ENCODE results near the gene DGCR2.
"Not testable (repeated sequence)": the region's sequence is repeated elsewhere in the genome, so short reads cannot be mapped to it uniquely, and the experiment has no call there.

Gene DGCR2, protein sequence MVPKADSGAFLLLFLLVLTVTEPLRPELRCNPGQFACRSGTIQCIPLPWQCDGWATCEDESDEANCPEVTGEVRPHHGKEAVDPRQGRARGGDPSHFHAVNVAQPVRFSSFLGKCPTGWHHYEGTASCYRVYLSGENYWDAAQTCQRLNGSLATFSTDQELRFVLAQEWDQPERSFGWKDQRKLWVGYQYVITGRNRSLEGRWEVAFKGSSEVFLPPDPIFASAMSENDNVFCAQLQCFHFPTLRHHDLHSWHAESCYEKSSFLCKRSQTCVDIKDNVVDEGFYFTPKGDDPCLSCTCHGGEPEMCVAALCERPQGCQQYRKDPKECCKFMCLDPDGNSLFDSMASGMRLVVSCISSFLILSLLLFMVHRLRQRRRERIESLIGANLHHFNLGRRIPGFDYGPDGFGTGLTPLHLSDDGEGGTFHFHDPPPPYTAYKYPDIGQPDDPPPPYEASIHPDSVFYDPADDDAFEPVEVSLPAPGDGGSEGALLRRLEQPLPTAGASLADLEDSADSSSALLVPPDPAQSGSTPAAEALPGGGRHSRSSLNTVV

DNA sequence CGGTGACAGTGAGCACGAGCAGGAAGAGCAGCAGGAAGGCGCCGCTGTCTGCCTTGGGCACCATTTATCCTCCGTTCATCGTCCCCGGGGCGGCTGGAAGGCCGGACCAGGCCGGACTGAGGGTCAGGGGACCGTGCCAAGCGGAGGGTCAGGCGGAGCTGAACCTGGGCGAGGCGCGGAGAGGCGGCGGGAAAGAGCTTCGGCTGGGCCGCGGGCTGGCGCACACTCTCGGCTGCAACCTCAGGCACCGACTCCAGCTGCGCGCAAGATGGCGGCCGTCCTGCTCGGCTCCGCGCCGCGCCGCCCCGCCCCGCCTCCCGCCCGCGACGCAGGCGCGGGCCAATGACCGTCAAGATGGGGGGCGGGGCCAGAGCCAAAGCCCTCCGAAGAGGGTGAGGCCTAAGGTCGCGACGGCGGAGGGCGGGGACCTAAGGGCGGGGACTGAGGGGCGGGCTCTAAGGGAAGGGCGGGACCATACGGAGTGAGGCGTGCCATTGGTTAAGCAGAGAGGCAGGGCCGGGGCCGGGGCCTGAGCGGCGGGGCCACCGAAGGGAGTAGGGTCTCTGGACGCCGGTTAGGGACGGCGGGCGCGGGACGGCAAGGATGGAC is at the start of gene DGCR2:
Gene DGCR2 (minus strand): TSS at position 270 of the 609 bp plus-strand sequence. CDS start 206 bp downstream, at position 64.
- in situ Hi-C loops (cut with HindIII; ENCODE audit: low pct_unique_long_range_greater_than_20kb, low sequenced_read_pairs) = no loop called here
- TF ChIP-seq JUND (IDR thresholded peaks at IDR 0.05; ENCODE audit: low read depth) = no peak
- peak; percentile 95 to 97 for DNase-seq (ENCODE audit: low read depth in 1 of 2, low spot score in 1 of 2)

DNA sequence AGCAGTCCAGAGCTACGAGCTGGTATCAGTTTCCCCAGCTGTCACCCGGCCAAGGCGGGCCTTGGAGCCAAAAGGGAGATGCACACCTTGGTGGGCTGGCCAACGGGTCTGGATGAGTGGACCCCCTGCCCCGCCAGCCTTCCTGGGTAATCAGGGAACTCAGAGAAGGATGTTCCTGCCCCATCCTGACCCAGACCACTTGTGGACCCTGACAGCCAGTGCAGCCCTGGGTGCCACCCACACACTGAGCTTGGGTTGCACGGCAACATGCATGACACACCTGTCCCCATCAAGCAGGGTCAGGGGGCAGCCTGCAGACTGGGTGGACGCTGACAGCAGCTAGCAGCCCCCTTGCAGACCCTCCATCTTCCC is 47.7 kb upstream of the DGCR2 start:
- no peak for TF ChIP-seq JUND (IDR thresholded peaks at IDR 0.05; ENCODE audit: low read depth)
- in situ Hi-C loops (cut with HindIII; ENCODE audit: low pct_unique_long_range_greater_than_20kb, low sequenced_read_pairs) = no loop called here
- no peak for DNase-seq (ENCODE audit: low read depth in 1 of 2, low spot score in 1 of 2)

DNA sequence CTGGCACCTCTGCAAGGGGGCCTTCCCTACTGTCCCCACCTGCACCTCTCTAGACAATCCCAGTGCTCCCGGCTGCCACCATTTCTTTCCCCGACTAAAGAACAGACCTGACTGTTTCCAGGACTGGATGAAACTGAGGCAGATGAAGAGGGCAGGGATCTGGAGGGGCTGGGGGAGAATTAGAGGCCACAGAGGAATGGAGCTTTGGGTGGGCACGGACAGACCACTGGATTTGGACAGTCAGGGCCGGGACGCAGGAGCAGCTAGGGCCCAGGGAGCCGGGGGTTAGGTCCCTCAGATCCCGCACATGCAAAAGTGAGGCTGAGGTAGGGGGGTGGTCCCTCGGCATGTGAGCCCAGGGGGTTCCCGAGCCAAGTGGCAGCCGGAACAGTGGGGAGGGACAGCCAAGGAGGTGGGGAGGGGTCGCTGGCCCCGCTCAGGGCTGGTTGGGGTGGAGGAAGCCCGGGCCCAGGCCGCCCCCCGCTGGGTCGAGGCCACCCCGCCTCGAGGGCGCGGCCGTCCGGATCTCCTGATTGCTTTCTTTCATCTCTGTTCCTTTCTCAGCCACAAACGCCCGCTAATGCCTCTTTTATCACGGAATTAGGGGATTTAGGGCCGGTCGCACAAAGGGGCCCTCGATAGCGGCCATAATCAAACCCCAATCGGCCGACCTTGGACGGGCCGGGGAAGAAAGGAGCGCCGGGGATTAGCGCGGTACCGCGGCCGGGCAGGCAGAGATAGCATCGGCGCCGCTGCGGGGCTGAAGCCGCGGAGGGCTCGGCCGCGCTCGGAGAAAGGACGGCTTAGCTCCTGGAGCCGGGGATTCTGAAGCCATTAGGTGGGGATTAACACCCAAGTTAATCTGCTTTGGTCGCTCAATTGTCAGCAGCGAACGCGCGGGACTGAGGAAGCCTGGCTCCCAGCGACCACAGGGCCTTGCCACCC is 47.1 kb upstream of the DGCR2 start:
- in situ Hi-C loops (cut with HindIII; ENCODE audit: low pct_unique_long_range_greater_than_20kb, low sequenced_read_pairs) = no loop called here
- TF ChIP-seq JUND (IDR thresholded peaks at IDR 0.05; ENCODE audit: low read depth) = no peak
- DNase-seq (ENCODE audit: low read depth in 1 of 2, low spot score in 1 of 2) = no peak

DNA sequence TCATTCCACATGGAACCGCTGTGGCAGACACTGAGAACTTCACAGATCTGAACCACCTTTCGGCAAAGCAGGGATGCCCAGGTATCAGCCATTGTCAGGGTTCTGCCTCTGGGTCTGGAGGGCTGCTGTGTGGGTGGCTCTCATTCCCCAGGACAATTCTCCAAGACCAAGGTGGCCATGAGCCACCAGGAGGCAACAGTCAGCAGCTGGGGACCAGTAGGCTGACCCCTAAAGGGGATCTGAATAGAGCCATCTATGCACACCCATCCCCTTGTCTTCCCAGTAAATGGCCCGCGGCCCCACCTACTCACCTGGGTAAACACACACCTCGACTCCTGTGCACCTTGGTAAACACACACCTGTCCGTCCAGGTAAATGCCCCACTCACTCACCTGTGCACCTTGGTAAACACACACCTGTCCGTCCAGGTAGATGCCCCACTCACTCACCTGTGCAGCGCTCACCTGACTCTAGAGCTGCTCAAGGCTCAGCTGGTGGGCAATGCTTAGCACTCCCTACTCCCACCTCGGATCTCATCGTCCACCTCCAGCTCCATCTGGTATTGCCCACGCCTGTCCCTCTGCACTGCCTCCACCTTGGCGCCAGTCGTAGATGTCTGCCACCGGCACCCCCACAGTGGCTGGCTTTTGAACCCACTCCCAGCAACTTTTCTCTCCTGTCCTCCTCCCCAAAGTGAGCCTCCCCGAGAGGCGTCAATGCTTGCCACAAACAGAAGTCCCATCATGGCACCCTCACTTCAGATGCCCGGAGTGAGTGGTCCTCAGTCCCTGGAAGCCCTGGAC is 46.1 kb upstream of the DGCR2 start:
- peak in 1 of 2 experiments; percentile 51 for DNase-seq (ENCODE audit: low read depth in 1 of 2, low spot score in 1 of 2)
- no peak for TF ChIP-seq JUND (IDR thresholded peaks at IDR 0.05; ENCODE audit: low read depth)
- in situ Hi-C loops (cut with HindIII; ENCODE audit: low pct_unique_long_range_greater_than_20kb, low sequenced_read_pairs) = no loop called here

DNA sequence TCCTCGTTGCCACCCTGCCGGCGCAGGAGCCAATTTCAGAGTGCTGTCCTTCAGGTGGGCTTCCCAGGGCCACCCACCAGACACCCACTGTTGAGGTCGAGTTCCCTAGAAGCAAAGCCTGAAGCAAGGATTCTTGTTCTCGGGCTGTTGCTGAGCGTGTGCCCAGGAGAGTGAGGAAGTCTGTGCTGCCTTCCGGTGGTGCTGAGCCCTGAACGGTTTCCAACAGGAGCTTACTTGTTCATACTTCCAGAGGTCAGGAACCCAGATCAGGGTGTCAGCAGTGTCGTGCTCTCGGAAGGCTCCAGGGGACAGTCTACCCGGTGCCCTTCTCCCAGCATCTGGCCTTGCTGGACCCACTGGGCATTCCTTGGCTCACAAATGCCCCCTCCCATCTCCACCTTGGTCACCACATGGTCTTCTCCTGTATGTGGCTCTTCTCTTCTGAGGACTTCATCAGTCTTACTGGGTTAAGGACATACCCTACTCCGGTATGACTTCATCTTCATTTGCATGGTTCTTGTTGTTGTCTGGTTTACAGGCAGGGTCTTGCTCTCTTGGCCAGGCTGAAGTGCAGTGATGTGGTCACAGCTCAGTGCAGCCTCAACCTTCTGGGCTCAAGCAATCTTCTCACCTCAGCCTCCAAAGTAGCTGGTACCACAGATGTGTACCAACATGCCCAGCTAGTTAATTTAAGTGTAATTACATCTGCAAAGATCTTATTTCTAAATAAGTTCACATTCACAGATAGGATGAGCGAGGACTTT is 45.1 kb upstream of the DGCR2 start:
- in situ Hi-C loops (cut with HindIII; ENCODE audit: low pct_unique_long_range_greater_than_20kb, low sequenced_read_pairs) = no loop called here
- no peak for DNase-seq (ENCODE audit: low read depth in 1 of 2, low spot score in 1 of 2)
- no peak for TF ChIP-seq JUND (IDR thresholded peaks at IDR 0.05; ENCODE audit: low read depth)

DNA sequence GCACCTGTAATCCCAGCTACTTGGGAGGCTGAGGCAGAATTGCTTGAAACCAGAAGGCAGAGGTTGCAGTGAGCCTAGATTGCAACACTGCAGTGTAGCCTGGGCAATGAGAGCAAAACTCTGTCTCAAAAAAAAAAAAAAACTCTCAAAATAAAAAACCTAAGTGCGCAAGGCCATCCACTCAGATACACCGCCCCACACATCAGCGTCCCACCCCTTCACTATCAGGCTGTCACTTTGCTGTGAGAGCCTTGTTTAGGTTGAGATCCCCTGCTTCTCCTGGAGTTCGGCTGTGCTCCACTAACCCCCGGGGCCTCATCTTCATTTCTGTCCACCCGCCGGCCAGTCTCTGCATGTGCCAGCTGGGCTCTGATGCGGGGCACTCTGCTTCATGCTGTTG is 44.2 kb upstream of the DGCR2 start:
- TF ChIP-seq JUND (IDR thresholded peaks at IDR 0.05; ENCODE audit: low read depth) = no peak
- in situ Hi-C loops (cut with HindIII; ENCODE audit: low pct_unique_long_range_greater_than_20kb, low sequenced_read_pairs) = no loop called here
- DNase-seq (ENCODE audit: low read depth in 1 of 2, low spot score in 1 of 2) = no peak

DNA sequence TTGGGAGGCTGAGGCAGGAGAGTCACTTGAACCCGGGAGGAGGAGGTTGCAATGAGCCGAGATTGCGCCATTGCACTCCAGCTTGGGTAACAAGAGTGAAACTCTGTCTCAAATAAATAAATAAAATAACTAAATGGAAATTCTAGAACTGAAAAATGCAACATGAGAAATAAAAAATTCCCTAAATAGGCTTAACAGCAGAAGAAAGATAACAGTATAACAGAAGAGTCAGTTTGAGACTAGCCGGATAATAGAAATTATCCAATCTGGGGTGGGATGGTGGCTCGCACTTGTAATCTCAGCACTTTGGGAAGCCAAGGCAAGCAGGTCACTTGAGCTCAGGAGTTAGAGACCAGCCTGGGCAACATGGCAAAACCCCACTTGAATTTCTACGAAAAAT is 42.2 kb upstream of the DGCR2 start:
- in situ Hi-C loops (cut with HindIII; ENCODE audit: low pct_unique_long_range_greater_than_20kb, low sequenced_read_pairs) = no loop called here
- no peak for TF ChIP-seq JUND (IDR thresholded peaks at IDR 0.05; ENCODE audit: low read depth)
- no peak for DNase-seq (ENCODE audit: low read depth in 1 of 2, low spot score in 1 of 2)

DNA sequence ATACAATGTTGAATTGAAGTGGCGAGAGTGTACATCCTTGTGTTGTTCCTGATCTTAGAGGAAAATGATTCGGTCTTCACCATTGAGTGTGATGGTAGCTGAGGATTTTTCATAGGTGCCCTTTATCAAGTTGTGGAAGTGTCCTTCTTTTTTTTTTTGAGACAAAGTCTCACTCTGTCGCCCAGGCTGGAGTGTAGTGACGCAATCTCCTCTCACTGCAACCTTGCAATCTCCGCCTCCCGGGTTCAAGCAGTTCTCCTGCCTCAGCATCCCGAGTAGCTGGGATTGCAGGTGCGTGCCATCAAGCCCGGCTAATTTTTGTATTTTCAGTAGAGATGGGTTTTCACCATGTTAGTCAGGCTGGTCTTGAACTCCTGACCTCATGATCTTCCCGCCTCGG is 36.4 kb upstream of the DGCR2 start:
- in situ Hi-C loops (cut with HindIII; ENCODE audit: low pct_unique_long_range_greater_than_20kb, low sequenced_read_pairs); DNase-seq (ENCODE audit: low read depth in 1 of 2, low spot score in 1 of 2): not testable (repeated sequence)

DNA sequence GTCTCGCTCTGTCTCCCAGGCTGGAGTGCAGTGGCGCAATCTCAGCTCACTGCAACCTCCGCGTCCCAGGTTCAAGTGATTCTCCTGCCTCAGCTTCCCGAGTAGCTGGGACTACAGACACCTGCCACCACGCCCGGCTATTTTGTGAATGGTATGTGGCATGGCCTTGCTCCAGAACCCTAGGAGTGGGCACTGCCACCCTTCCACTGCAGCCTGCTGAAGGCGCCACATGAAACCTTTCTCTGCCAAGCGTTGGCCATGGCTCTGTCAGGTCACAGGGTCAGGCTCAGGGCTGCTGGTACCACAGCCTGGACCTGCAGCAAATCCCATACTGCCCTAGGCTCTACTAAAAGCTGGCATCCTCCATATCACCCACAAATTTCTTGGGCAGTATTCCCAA is 33.9 kb upstream of the DGCR2 start:
- in situ Hi-C loops (cut with HindIII; ENCODE audit: low pct_unique_long_range_greater_than_20kb, low sequenced_read_pairs); DNase-seq (ENCODE audit: low read depth in 1 of 2, low spot score in 1 of 2): not testable (repeated sequence)

DNA sequence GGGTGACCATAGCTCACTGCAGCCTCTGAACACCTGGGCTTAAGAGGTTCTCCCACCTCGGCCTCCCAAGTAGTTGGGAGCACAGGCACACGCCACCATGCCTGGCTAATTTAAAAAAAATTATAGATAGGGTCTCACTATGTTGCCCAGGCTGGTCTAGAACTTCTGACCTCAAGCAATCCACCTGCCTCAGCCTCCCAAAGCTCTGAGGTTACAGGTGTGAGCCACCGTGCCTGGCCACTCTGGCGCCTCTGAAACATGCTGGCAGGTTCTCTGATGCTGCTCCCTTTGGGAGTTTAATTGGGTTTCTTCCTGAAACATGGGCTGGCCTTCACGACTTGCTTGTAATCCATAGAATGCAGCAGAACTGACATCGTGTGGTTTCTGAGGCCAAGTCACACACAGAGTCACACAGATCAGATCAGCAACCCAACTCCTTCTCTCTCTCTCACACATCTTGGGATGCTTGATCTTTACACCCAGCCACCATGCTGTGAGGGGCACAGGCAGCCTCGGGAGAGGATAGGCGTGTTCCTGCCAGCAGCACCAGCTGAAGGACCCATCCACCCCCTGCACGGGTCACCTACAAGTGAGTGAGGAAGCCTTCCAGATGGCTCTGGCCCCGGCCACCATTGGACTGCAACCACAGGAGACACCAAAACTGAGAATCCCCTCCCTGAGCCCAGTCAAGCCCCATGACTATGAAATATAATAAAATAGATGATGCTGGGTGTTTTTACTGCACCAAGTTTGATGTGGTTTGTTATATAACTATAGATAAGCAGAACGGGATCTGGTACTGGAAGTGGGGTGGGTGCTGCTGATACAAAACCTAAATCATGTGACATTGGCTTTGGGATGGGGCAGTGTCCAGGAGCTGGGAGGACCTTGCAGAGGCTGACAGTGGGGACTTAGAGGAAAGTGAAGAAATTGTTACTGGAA is 31.0 kb upstream of the DGCR2 start:
- in situ Hi-C loops (cut with HindIII; ENCODE audit: low pct_unique_long_range_greater_than_20kb, low sequenced_read_pairs) = no loop called here
- DNase-seq (ENCODE audit: low read depth in 1 of 2, low spot score in 1 of 2) = peak in 1 of 2 experiments; percentile 42
- TF ChIP-seq JUND (IDR thresholded peaks at IDR 0.05; ENCODE audit: low read depth) = no peak
